Measurements from ENCODE around the gene TBCK. TPM values are rescaled to one million over a fixed set of nuclear protein-coding genes. Genes with fewer than 3 reads are reported as not detected.

The TBCK gene
- total and polyA plus RNA-seq, 7 experiments from 2014 or later = 29.5 to 70.7 (median 54.8) TPM

GRCh38 chr4:106353786-106354185 lies 37.8 kb upstream of the TBCK start:
- peaks cover 0 to 3% (median 0%) of the 10 kb centered on the region in 7 donors for H3K4me1 Mint-ChIP-seq
- Histone ChIP-seq H3K4me1 (ENCODE audit: control insufficient read depth in 2 of 2, insufficient read depth in 2 of 2, low read length in 2 of 2) (no peaks in the 10 kb centered on the region), H3K9me3 (ENCODE audit: control insufficient read depth in 2 of 3, low read length in 3 of 3) (no peaks in the 10 kb centered on the region), H3K27ac (ENCODE audit: low read depth, low read length) (no peak overlapping the region), H3K36me3 (ENCODE audit: control insufficient read depth in 2 of 3, insufficient read depth in 3 of 3, low read length in 3 of 3) (peaks cover 0 to 6% (median under 1%) of the 10 kb centered on the region in 3 experiments), H3K27me3 (ENCODE audit: control insufficient read depth in 2 of 2, insufficient read depth in 2 of 2, low read length in 2 of 2) (no peaks in the 10 kb centered on the region), H3K4me3 (ENCODE audit: low read length) (no peak overlapping the region)
- intact Hi-C loops (cut with micrococcal nuclease) = no loop called here
- no peak overlapping the region for H3K27ac Mint-ChIP-seq
- no peaks in the 10 kb centered on the region for H3K27me3 Mint-ChIP-seq
- DNase-seq (no peak), ATAC-seq (no peak)
- CTCF ChIA-PET = no interaction called here
- H3K9me3 Mint-ChIP-seq = peaks cover 0 to 2% (median 0%) of the 10 kb centered on the region in 11 donors
- POLR2A ChIA-PET = no interaction called here
- H3K4me3 Mint-ChIP-seq = no peak overlapping the region
- H3K36me3 Mint-ChIP-seq = peaks cover 0 to 11% (median 3%) of the 10 kb centered on the region in 5 donors

GRCh38 chr4:106351016-106351415 lies 35.0 kb upstream of the TBCK start:
- Mint-ChIP-seq H3K27ac (no peak overlapping the region), H3K9me3 (peaks cover 0 to 2% (median 0%) of the 10 kb centered on the region in 11 donors), H3K36me3 (peaks cover 0 to 30% (median 15%) of the 10 kb centered on the region in 5 donors), H3K4me3 (no peak overlapping the region), H3K27me3 (no peaks in the 10 kb centered on the region), H3K4me1 (peaks cover 0 to 3% (median 0%) of the 10 kb centered on the region in 7 donors)
- ATAC-seq = no peak
- Histone ChIP-seq H3K27me3 (ENCODE audit: control insufficient read depth in 2 of 2, insufficient read depth in 2 of 2, low read length in 2 of 2) (no peaks in the 10 kb centered on the region), H3K4me1 (ENCODE audit: control insufficient read depth in 2 of 2, insufficient read depth in 2 of 2, low read length in 2 of 2) (no peaks in the 10 kb centered on the region), H3K36me3 (ENCODE audit: control insufficient read depth in 2 of 3, insufficient read depth in 3 of 3, low read length in 3 of 3) (peaks cover 0 to 24% (median 6%) of the 10 kb centered on the region in 3 experiments), H3K4me3 (ENCODE audit: low read length) (no peak overlapping the region), H3K27ac (ENCODE audit: low read depth, low read length) (no peak overlapping the region), H3K9me3 (ENCODE audit: control insufficient read depth in 2 of 3, low read length in 3 of 3) (no peaks in the 10 kb centered on the region)
- DNase-seq = no peak
- POLR2A ChIA-PET = no interaction called here
- CTCF ChIA-PET = no interaction called here
- intact Hi-C loops (cut with micrococcal nuclease) = no loop called here

DNA sequence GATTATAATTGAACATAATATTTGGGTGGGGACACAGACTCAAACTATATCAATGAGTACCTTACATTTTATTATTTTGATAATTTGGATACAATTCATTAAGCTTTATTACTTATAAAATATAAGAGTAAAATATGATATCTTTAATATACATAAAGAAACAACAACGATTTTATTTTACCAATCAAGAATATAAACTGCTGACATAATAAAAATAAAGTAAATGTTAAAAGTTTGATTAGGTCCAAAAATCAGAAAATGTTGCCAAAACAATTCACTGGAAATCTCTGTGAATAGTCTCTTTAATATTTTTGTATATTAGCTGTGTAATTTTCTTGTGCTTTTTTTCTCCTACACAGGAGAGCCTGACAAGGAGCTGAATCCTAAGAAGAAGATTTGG lies 31.2 kb upstream of the TBCK start:
- Histone ChIP-seq H3K9me3 (ENCODE audit: control insufficient read depth in 2 of 3, low read length in 3 of 3) (no peaks in the 10 kb centered on the region), H3K27me3 (ENCODE audit: control insufficient read depth in 2 of 2, insufficient read depth in 2 of 2, low read length in 2 of 2) (no peaks in the 10 kb centered on the region), H3K27ac (ENCODE audit: low read depth, low read length) (no peak overlapping the region), H3K4me3 (ENCODE audit: low read length) (no peak overlapping the region), H3K36me3 (ENCODE audit: control insufficient read depth in 2 of 3, insufficient read depth in 3 of 3, low read length in 3 of 3) (peaks cover 0 to 39% (median 11%) of the 10 kb centered on the region in 3 experiments), H3K4me1 (ENCODE audit: control insufficient read depth in 2 of 2, insufficient read depth in 2 of 2, low read length in 2 of 2) (no peaks in the 10 kb centered on the region)
- intact Hi-C loops (cut with micrococcal nuclease) = no loop called here
- ChIA-PET CTCF (no interaction called here), POLR2A (no interaction called here)
- Mint-ChIP-seq H3K27ac (no peak overlapping the region), H3K27me3 (no peaks in the 10 kb centered on the region), H3K9me3 (peaks cover 0 to 2% (median 0%) of the 10 kb centered on the region in 11 donors), H3K36me3 (peaks cover 0 to 50% (median 17%) of the 10 kb centered on the region in 5 donors), H3K4me3 (no peak overlapping the region), H3K4me1 (peaks cover 7 to 29% (median 22%) of the 10 kb centered on the region in 7 donors)
- DNase-seq (no peak), ATAC-seq (no peak)

- H3K4me1 Mint-ChIP-seq = peaks cover 25 to 51% (median 47%) of the 10 kb centered on the region in 7 donors
- POLR2A ChIA-PET = no interaction called here
- H3K27ac ChIP-seq (ENCODE audit: low read depth, low read length) = no peak overlapping the region
- intact Hi-C loops (cut with micrococcal nuclease) = no loop called here
- no peak overlapping the region for H3K4me3 ChIP-seq (ENCODE audit: low read length)
- CTCF ChIA-PET = no interaction called here
- H3K9me3 Mint-ChIP-seq = peaks cover 0 to 14% (median 0%) of the 10 kb centered on the region in 11 donors
- no peaks in the 10 kb centered on the region for H3K27me3 ChIP-seq (ENCODE audit: control insufficient read depth in 2 of 2, insufficient read depth in 2 of 2, low read length in 2 of 2)
- H3K36me3 ChIP-seq (ENCODE audit: control insufficient read depth in 2 of 3, insufficient read depth in 3 of 3, low read length in 3 of 3) = peaks cover 0 to 37% (median 11%) of the 10 kb centered on the region in 3 experiments
- H3K4me3 Mint-ChIP-seq = no peak overlapping the region
- no peaks in the 10 kb centered on the region for H3K9me3 ChIP-seq (ENCODE audit: control insufficient read depth in 2 of 3, low read length in 3 of 3)
- H3K27ac Mint-ChIP-seq = no peak overlapping the region
- peaks cover 5 to 7% of the 10 kb centered on the region in 2 donors for H3K4me1 ChIP-seq (ENCODE audit: control insufficient read depth in 2 of 2, insufficient read depth in 2 of 2, low read length in 2 of 2)
- DNase-seq = no peak
- no peak for ATAC-seq
- peaks cover 12 to 68% (median 36%) of the 10 kb centered on the region in 5 donors for H3K36me3 Mint-ChIP-seq
- H3K27me3 Mint-ChIP-seq = no peaks in the 10 kb centered on the region
These were observed 28.6 kb upstream of the TBCK start for GRCh38 chr4:106344647-106344970.

GRCh38 chr4:106343865-106344646 lies 28.0 kb upstream of the TBCK start:
- H3K27me3 ChIP-seq (ENCODE audit: control insufficient read depth in 2 of 2, insufficient read depth in 2 of 2, low read length in 2 of 2) = no peaks in the 10 kb centered on the region
- ChIA-PET POLR2A (no interaction called here), CTCF (interaction anchor here (0.6 kb wide), 1 partner anchor 1159 kb away, joined by 3 read pairs; no protein-coding TSS in a partner anchor)
- Mint-ChIP-seq H3K4me3 (no peak overlapping the region), H3K9me3 (peaks cover 0 to 14% (median 4%) of the 10 kb centered on the region in 11 donors), H3K4me1 (peaks cover 28 to 56% (median 52%) of the 10 kb centered on the region in 7 donors), H3K36me3 (peaks cover 17 to 70% (median 41%) of the 10 kb centered on the region in 5 donors), H3K27me3 (no peaks in the 10 kb centered on the region), H3K27ac (peak overlapping the region in 2 of 9 donors; percentile 48 to 51)
- DNase-seq (no peak), ATAC-seq (no peak)
- intact Hi-C loops (cut with micrococcal nuclease) = no loop called here
- no peaks in the 10 kb centered on the region for H3K9me3 ChIP-seq (ENCODE audit: control insufficient read depth in 2 of 3, low read length in 3 of 3)
- no peak overlapping the region for H3K4me3 ChIP-seq (ENCODE audit: low read length)
- H3K27ac ChIP-seq (ENCODE audit: low read depth, low read length) = no peak overlapping the region
- H3K4me1 ChIP-seq (ENCODE audit: control insufficient read depth in 2 of 2, insufficient read depth in 2 of 2, low read length in 2 of 2) = peaks cover 5 to 7% of the 10 kb centered on the region in 2 donors
- peaks cover 0 to 35% (median 11%) of the 10 kb centered on the region in 3 experiments for H3K36me3 ChIP-seq (ENCODE audit: control insufficient read depth in 2 of 3, insufficient read depth in 3 of 3, low read length in 3 of 3)

DNA sequence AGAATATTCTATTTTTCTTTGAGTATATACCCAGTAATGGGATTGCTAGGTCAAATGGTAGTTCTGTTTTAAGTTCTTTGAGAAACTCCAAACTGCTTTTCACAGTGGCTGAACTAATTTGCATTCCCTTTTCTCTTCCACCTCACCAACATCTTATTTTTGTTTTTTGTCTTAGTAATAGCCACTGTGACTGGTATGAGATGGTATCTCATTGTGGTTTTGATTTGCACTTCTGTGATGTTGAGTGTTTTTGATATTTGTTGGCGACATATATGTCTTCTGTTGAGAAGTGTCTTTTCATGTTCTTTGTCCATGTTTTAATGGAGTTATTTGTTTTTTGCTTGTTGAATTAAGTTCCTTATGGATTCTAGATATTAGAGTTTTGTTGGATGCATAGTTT lies 24.8 kb upstream of the TBCK start:
- POLR2A ChIA-PET = no interaction called here
- CTCF ChIA-PET = no interaction called here
- Histone ChIP-seq H3K4me1 (ENCODE audit: control insufficient read depth in 2 of 2, insufficient read depth in 2 of 2, low read length in 2 of 2) (peaks cover 5 to 7% of the 10 kb centered on the region in 2 donors), H3K27me3 (ENCODE audit: control insufficient read depth in 2 of 2, insufficient read depth in 2 of 2, low read length in 2 of 2) (no peaks in the 10 kb centered on the region), H3K27ac (ENCODE audit: low read depth, low read length) (no peak overlapping the region), H3K9me3 (ENCODE audit: control insufficient read depth in 2 of 3, low read length in 3 of 3) (no peaks in the 10 kb centered on the region), H3K4me3 (ENCODE audit: low read length) (no peak overlapping the region), H3K36me3 (ENCODE audit: control insufficient read depth in 2 of 3, insufficient read depth in 3 of 3, low read length in 3 of 3) (peaks cover 11 to 43% (median 16%) of the 10 kb centered on the region in 3 experiments)
- peaks cover 7 to 28% (median 13%) of the 10 kb centered on the region in 11 donors for H3K9me3 Mint-ChIP-seq
- H3K36me3 Mint-ChIP-seq = peaks cover 35 to 78% (median 56%) of the 10 kb centered on the region in 5 donors
- no peaks in the 10 kb centered on the region for H3K27me3 Mint-ChIP-seq
- no peak for DNase-seq
- H3K27ac Mint-ChIP-seq = peak overlapping the region in 2 of 9 donors; percentile 22 to 64
- peaks cover 28 to 74% (median 61%) of the 10 kb centered on the region in 7 donors for H3K4me1 Mint-ChIP-seq
- no peak for ATAC-seq
- H3K4me3 Mint-ChIP-seq = peak overlapping the region in 7 of 10 donors; percentile 2 to 49 (median 27)
- intact Hi-C loops (cut with micrococcal nuclease) = no loop called here

All from naive thymus-derived CD4-positive, alpha-beta T cell (primary cell).